ENCODE data around the gene AFG3L2. TPM values are rescaled to one million over a fixed set of nuclear protein-coding genes. Genes with fewer than 3 reads are reported as not detected.

The AFG3L2 gene
- total RNA-seq (2014; rRNA removed; shearing (Covaris generic)), result 62.5 and 63.7 TPM in 2 replicates

GRCh38 chr18:12376754-12377555, at the start of gene AFG3L2:
AFG3L2 (minus strand) TSS chr18:12377227; CDS start chr18:12377082, 145 bp downstream.

GRCh38 chr18:12307701-12308385, 69.2 kb downstream of the AFG3L2 start, which contains the start of gene TUBB6:
TUBB6 (plus strand) TSS chr18:12308241; CDS start chr18:12308293, 52 bp downstream.

Small RNA genes lying within 50 kb of the gene (small RNA-seq; reads per million reads assigned to genes)
- gene RNU6-170P, result not detected
- not detected for gene RNU7-129P

Other genes with a start within 250 kb of the AFG3L2 start
- not detected in 2 replicates for gene CIDEA, start 122.9 kb downstream of the AFG3L2 start, total RNA-seq (2014; rRNA removed; shearing (Covaris generic))
- gene TUBB6, start 69.0 kb downstream of the AFG3L2 start, total RNA-seq (2014; rRNA removed; shearing (Covaris generic)), result 410 and 452 TPM in 2 replicates
- 3.1 and 6.5 TPM in 2 replicates for gene PRELID3A, start 30.7 kb upstream of the AFG3L2 start, total RNA-seq (2014; rRNA removed; shearing (Covaris generic))

Data from A375 (cell line).